Activated CD4-positive, alpha-beta memory T cell treated with anti-CD3 and anti-CD28 coated beads, Interleukin-2, amount 10 ng/mL, durations not matched to agents 7 days and 5 days (primary cell): ENCODE measurements around the gene LRRC41. TPM values are rescaled to one million over a fixed set of nuclear protein-coding genes. Genes with fewer than 3 reads are reported as not detected.
"Not testable (repeated sequence)": the region's sequence is repeated elsewhere in the genome, so short reads cannot be mapped to it uniquely, and the experiment has no call there.

Experiments
- CTCF ChIA-PET: fragments of 350-600 bp; sonication (Branson Sonifier 250); formaldehyde crosslinking; loops from one replicate; lab custom pipeline; 2021; ENCODE audit warnings: antibody characterized with exemption, inconsistent platforms; lab: Charles Lee
- POLR2A ChIA-PET: fragments of 350-600 bp; sonication (Branson Sonifier 250); formaldehyde crosslinking; loops from one replicate; lab custom pipeline; 2021; ENCODE audit warnings: antibody characterized with exemption; lab: Charles Lee
- DNase-seq: peaks from one replicate; pipeline ENCODE4 v3.0.0-alpha.2; 2020
- H3K27ac Mint-ChIP-seq: one replicate; pipeline ENCODE4 v1.8.0; 2021; ENCODE audit warnings: mild to moderate bottlenecking, mixed read lengths
- H3K27me3 Mint-ChIP-seq: one replicate; pipeline ENCODE4 v1.8.0; 2021; ENCODE audit warnings: mixed read lengths
- H3K36me3 Mint-ChIP-seq: one replicate; pipeline ENCODE4 v1.8.0; 2021; ENCODE audit warnings: low read depth, mixed read lengths
- H3K4me1 Mint-ChIP-seq: one replicate; pipeline ENCODE4 v1.8.0; 2021; ENCODE audit warnings: mixed read lengths
- H3K4me3 Mint-ChIP-seq: one replicate; pipeline ENCODE4 v1.8.0; 2021; ENCODE audit warnings: mild to moderate bottlenecking, mixed read lengths
- H3K9me3 Mint-ChIP-seq: one replicate; pipeline ENCODE4 v1.8.0; 2021; ENCODE audit warnings: mixed read lengths
- total RNA-seq, 2 experiments: library from RNA; stranded (reverse); gene quantifications; one replicate each; pipeline ENCODE4 v1.2.3, GENCODE V29; 2021

Gene LRRC41
- total RNA-seq, 2 experiments from 2014 or later = 40.3 to 41.7 TPM

DNA sequence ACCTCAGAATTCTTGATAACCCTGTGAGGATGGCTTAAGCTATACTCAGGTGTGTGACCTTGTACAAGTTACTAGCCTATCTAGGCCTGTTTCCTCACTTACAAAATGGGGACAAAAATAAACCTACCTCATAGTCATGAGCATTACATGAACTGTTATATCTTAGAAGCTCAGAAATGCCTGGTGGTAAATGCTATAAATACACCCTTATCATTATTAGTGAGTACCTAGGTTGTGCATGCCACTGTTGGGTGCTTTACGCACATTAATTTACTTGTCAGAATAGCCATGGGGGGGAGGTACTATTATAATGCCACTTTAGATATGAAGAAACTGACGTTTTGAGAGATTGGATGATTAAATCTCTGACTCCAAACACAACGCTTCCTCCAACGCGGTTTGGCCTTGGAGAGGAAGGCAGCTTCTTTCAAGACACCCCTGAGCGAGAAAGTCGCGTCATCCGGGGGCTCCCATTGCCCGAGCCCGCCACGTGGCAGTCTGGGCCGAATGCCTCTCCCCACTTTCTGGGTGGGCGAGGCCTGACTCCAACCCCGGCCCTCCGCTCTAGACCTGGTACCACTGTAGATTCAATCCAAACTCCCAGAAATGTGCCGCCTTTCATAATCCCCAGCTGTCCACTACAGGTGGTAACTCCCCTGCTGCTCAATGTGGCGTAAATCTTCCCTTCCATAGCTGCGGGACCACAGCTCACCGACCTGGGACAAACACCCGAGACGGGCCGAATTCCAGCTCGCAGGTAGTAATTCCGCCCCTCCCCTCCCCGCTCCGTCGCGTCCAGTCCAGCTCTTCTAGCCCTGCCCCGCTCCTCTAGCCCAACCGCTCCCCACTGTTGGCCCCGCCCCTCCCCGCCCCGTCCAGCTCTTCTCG is 56.6 kb downstream of the LRRC41 start:
- Mint-ChIP-seq H3K4me1 (peaks cover 40% of the 10 kb centered on the region), H3K36me3 (peaks cover 26% of the 10 kb centered on the region), H3K27ac (peak overlapping the region; percentile 79), H3K4me3 (peak overlapping the region; percentile 87), H3K27me3 (no peaks in the 10 kb centered on the region), H3K9me3 (no peaks in the 10 kb centered on the region)
- DNase-seq = peak; percentile 63
- ChIA-PET POLR2A (interaction anchor here (0.7 to 2.7 kb wide), 26 partner anchors 9 to 746 kb away, joined by 3 to 26 read pairs (median 4); partner anchors contain the start of genes GPBP1L1, LRRC41, MKNK1 and NSUN4), CTCF (interaction anchor here (0.8 to 2.8 kb wide), 11 partner anchors 12 to 101 kb away, joined by 3 to 23 read pairs (median 4); partner anchors contain the start of genes LRRC41, NSUN4 and UQCRH)

DNA sequence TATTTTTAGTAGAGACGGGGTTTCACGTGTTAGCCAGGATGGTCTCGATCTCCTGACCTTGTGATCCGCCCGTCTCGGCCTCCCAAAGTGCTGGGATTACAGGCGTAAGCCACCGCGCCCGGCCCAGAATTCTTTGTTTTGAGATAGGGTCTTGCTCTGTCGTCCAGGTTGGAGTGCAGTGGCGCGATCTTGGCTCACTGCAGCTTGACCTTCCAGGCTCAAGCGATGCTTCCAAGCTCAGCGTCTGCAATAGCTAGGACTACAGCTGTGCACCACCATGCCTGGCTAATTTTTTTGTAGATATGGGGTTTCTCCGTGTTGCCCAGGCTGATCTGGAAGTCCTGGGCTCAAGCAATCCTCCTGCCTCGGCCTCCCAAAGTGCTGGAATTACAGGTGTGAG is 57.3 kb downstream of the LRRC41 start:
- ChIA-PET POLR2A (interaction anchor here (1.0 to 2.7 kb wide), 10 partner anchors 10 to 662 kb away, joined by 3 to 26 read pairs (median 5); partner anchors contain the start of genes LRRC41, NSUN4, PIK3R3 and POMGNT1), CTCF (interaction anchor here (0.5 to 2.8 kb wide), 9 partner anchors 14 to 102 kb away, joined by 3 to 23 read pairs (median 4); partner anchors contain the start of genes LRRC41, NSUN4 and UQCRH)
- H3K36me3 Mint-ChIP-seq = peaks cover 21% of the 10 kb centered on the region
- peaks cover 37% of the 10 kb centered on the region for H3K4me1 Mint-ChIP-seq
- H3K27ac Mint-ChIP-seq, H3K27me3 Mint-ChIP-seq, DNase-seq, H3K9me3 Mint-ChIP-seq: not testable (repeated sequence)
- peak overlapping the region; percentile 87 for H3K4me3 Mint-ChIP-seq

DNA sequence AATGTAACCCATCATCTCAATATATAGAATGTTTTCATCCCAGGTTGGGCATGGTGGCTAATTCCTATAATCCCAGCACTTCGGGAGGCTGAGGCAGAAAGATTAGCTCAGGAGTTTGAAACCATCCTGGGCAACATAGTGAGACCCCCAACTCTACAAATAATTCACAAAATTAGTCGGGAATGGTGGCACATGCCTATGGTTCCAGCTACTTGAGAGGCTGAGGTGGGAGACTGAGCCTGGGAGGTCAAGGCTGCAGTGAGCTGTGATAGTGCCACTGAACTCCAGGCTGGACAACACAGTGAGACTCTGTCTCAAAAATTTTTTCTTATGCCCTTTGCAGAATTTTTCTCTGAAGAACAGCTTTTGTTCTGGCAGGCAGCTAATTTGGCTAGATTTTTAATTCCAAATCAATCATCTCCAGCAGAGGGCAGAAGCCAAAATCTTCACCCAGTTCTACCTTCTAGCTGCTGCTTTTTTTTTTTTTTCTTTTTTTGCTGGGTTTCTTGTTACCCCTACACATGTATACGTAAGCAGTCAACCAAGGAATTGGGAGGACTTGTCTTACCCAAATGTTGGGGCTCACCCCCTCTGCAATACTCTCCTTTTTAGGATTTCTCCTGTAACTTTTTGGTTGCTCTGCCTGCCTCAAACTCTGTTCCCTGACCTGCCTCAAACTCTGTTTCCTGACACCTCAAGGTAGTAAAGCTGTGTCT is 58.6 kb downstream of the LRRC41 start:
- peak; percentile 22 for DNase-seq
- ChIA-PET CTCF (interaction anchor here (0.6 to 2.2 kb wide), 22 partner anchors 9 to 1892 kb away, joined by 3 to 46 read pairs (median 4); partner anchors contain the start of genes LRRC41 and UQCRH), POLR2A (interaction anchor here (0.6 to 1.7 kb wide), 4 partner anchors 13 to 104 kb away, joined by 3 to 9 read pairs (median 6); partner anchors contain the start of genes LRRC41, NSUN4 and UQCRH)
- Mint-ChIP-seq H3K27ac (no peak overlapping the region), H3K4me1 (peaks cover 30% of the 10 kb centered on the region), H3K36me3 (peaks cover 13% of the 10 kb centered on the region), H3K27me3 (no peaks in the 10 kb centered on the region), H3K4me3 (no peak overlapping the region), H3K9me3 (no peaks in the 10 kb centered on the region)

DNA sequence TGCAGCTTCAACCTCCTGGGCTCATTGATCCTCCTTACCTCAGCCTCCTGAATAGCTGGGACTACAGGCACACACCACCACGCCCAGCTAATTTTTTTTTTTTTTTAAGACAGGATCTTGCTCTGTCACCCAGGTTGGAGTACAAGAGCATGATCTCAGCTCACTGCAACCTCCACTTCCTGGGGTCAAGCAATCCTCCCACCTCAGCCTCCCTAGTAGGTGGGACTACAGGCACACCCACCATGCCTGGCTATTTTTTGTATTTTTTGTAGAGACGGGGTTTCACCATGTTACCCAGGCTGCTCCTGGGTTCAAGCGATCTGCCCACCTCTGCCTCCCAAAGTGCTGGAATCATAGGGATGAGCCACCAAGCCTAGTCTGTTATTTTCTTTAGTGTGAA is 59.6 kb downstream of the LRRC41 start:
- H3K27me3 Mint-ChIP-seq, H3K4me3 Mint-ChIP-seq, H3K27ac Mint-ChIP-seq, H3K9me3 Mint-ChIP-seq, H3K36me3 Mint-ChIP-seq, DNase-seq: not testable (repeated sequence)
- peaks cover 20% of the 10 kb centered on the region for H3K4me1 Mint-ChIP-seq
- POLR2A ChIA-PET = interaction anchor here (0.6 to 1.7 kb wide), 2 partner anchors 90 to 97 kb away, joined by 3 to 4 read pairs; partner anchors contain the start of gene NSUN4
- CTCF ChIA-PET = interaction anchor here (0.7 to 2.2 kb wide), 5 partner anchors 19 to 109 kb away, joined by 3 to 46 read pairs (median 6); no protein-coding TSS in a partner anchor

DNA sequence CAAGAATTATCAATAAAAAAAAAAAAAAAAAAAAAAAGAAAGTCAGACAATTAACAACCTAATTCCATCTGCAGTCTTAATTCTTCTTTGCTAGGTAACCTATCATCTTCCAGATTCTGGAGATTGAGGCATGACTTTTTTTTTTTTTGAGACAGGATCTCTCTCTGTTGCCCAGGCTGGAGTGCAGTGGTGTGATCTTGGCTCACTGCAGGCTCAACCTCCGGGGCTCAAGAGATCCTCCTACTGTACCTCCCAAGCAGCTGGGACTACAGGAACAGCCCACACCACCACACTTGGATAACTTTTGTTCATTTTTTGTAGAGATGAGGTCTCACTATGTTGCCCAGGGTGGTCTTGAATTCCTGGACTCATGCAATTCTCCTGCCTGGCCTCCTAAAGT is 60.5 kb downstream of the LRRC41 start:
- CTCF ChIA-PET = no interaction called here
- Mint-ChIP-seq H3K4me3 (no peak overlapping the region), H3K36me3 (no peaks in the 10 kb centered on the region), H3K9me3 (peaks cover 8% of the 10 kb centered on the region), H3K27ac (no peak overlapping the region), H3K4me1 (peaks cover 12% of the 10 kb centered on the region), H3K27me3 (no peaks in the 10 kb centered on the region)
- DNase-seq = no peak
- POLR2A ChIA-PET = no interaction called here

DNA sequence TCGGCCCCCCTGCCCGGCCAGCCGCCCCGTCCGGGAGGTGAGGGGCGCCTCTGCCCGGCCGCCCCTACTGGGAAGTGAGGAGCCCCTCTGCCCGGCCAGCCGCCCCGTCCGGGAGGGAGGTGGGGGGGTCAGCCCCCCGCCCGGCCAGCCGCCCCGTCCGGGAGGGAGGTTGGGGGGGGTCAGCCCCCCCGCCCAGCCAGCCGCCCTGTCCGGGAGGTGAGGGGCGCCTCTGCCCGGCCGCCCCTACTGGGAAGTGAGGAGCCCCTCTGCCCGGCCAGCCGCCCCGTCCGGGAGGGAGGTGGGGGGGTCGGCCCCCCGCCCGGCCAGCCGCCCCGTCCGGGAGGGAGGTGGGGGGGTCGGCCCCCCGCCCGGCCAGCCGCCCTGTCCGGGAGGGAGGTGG is 61.7 kb downstream of the LRRC41 start:
- DNase-seq, H3K36me3 Mint-ChIP-seq, CTCF ChIA-PET, H3K4me1 Mint-ChIP-seq, H3K27me3 Mint-ChIP-seq, H3K27ac Mint-ChIP-seq, POLR2A ChIA-PET, H3K9me3 Mint-ChIP-seq, H3K4me3 Mint-ChIP-seq: not testable (repeated sequence)

DNA sequence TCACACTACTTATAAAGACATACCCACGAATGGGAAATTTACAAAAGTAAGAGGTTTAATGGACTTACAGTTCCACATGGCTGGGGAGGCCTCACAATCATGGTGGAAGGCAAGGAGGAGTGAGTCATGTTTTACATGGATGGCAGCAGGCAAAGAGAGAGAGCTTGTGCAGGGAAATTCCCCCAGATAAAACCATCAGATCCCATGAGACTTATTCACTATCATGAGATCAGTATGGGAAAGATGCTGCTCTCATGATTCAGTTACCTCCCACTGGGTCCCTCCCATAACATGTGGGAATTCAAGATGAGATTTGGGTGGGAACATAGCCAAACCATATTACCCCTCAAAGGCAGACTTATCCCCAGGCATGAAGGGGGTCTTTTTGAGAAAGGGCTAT is 64.6 kb downstream of the LRRC41 start:
- H3K4me3 Mint-ChIP-seq, H3K27me3 Mint-ChIP-seq, H3K36me3 Mint-ChIP-seq, POLR2A ChIA-PET, H3K9me3 Mint-ChIP-seq, CTCF ChIA-PET, H3K4me1 Mint-ChIP-seq, H3K27ac Mint-ChIP-seq, DNase-seq: not testable (repeated sequence)

DNA sequence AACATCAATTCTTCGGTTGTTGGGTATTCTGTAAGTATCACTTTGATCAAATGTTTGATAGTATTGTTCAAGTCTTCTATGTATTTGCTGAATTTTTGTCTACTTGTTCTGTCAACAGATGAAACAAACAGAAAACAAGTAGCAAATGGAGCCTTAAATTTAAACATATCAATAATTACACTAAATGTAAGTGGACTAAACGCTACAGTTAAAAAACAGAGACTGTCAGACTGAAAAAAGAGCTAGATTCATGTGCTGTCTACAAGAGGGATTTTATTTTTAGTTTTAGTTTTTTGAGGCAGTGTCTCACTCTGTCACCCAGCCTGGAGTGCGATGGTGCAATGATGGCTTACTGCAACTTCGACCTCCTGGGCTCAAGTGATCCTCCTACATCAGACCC is 66.5 kb downstream of the LRRC41 start:
- Mint-ChIP-seq H3K36me3 (no peaks in the 10 kb centered on the region), H3K27me3 (peaks cover 1% of the 10 kb centered on the region), H3K4me3 (no peak overlapping the region), H3K9me3 (peaks cover 8% of the 10 kb centered on the region), H3K27ac (no peak overlapping the region), H3K4me1 (no peaks in the 10 kb centered on the region)
- ChIA-PET POLR2A (no interaction called here), CTCF (interaction anchor here (6.3 kb wide), 1 partner anchor 13 kb away, joined by 36 read pairs; no protein-coding TSS in a partner anchor)
- no peak for DNase-seq

DNA sequence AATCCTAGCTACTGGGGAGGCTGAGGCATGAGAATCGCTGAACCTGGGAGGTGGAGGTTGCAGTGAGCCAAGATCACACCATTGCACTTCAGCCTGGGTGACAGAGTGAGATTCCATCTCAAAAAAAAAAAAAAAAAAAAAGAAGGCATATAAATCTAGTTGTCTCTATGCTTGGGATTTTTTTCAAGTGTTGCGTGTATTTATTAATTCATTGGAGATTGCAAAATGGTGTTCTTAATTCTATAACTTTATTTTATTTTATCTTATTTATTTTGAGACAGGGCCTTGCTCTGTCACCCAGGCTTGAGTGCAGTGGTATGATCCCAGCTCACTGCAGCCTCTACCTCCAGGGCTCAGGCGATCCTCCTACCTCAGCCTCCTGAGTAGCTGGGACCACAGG is 72.2 kb downstream of the LRRC41 start:
- DNase-seq, H3K4me1 Mint-ChIP-seq, H3K9me3 Mint-ChIP-seq, H3K27me3 Mint-ChIP-seq, H3K36me3 Mint-ChIP-seq, H3K27ac Mint-ChIP-seq, H3K4me3 Mint-ChIP-seq: not testable (repeated sequence)
- ChIA-PET CTCF (interaction anchor here (1.3 to 6.3 kb wide), 3 partner anchors 7 to 15 kb away, joined by 4 to 36 read pairs (median 10); no protein-coding TSS in a partner anchor), POLR2A (interaction anchor here (0.6 to 1.0 kb wide), 2 partner anchors 13 to 16 kb away, joined by 3 read pairs; partner anchors contain the start of gene RAD54L)

Other genes with a start within 250 kb of the LRRC41 start
- 1 to 10 TPM; 5.0 to 5.2 TPM for gene PIK3R3, start 171.0 kb downstream of the LRRC41 start, total RNA-seq
- not detected for gene TSPAN1, start 128.5 kb downstream of the LRRC41 start, total RNA-seq
- not detected for gene P3R3URF, start 127.1 kb downstream of the LRRC41 start, total RNA-seq
- gene POMGNT1, start 105.2 kb downstream of the LRRC41 start, total RNA-seq = 10 to 100 TPM; 27.4 to 28.5 TPM
- gene LURAP1, start 100.3 kb downstream of the LRRC41 start, total RNA-seq = under 1 TPM; 0.15 to 0.20 TPM
- 10 to 100 TPM; 43.9 to 44.0 TPM for gene RAD54L, start 55.9 kb downstream of the LRRC41 start, total RNA-seq
- 100 to 1,000 TPM; 266 to 274 TPM for gene UQCRH, start 82 bp upstream of the LRRC41 start, total RNA-seq
- gene NSUN4, start 37.2 kb upstream of the LRRC41 start, total RNA-seq = 10 to 100 TPM; 21.0 to 21.4 TPM
- 1 to 10 TPM; 4.0 to 4.3 TPM for gene FAAH, start 90.7 kb upstream of the LRRC41 start, total RNA-seq
- gene DMBX1, start 186.2 kb upstream of the LRRC41 start, total RNA-seq = under 1 TPM; 0.30 to 0.38 TPM
- not detected for gene KNCN, start 248.0 kb upstream of the LRRC41 start, total RNA-seq